ENCODE results near the gene RPL15.
A peak's percentile ranks its signal among the peaks of the same experiment; 100 is the strongest.
"Not testable (repeated sequence)": the region's sequence is repeated elsewhere in the genome, so short reads cannot be mapped to it uniquely, and the experiment has no call there.

Gene RPL15

DNA sequence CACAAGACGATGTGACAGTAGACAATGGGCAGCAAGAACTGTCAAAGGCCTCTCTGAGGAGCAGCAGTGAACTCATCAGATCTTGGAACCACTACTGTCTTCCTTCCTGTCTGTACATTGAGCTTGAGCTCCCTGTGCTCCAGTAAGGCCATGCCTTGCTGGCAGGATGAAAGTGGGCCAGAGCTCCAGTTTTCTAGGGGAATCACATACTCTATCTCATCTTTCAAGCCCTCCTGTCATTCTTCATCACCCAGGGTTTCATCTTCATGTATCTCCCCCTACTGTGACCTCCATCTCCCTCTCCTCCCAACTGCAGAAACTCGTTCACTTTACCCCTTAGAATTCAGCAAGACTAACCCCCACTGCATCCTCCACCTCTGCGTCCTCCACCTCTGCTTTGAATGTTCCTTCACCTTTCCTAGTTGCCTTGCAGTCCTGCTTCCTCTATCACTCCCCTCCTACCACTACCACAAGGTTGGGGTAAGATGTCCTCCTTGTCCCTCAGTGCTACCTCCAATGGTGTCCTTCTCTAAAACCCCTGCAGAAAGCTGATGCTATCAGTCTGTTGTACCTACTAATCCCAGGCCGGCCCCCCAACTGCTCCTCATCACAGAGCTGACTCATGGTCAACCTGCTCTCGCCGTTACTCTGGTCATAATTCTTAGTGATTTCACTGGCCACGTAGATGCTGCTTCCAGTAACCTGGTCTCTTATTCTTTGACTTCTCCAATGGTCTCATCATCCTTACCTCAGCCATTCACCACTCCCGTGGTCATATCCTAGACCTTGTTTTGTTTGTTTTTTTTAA lies 22.5 kb upstream of the RPL15 start:
- ATAC-seq = no peak

DNA sequence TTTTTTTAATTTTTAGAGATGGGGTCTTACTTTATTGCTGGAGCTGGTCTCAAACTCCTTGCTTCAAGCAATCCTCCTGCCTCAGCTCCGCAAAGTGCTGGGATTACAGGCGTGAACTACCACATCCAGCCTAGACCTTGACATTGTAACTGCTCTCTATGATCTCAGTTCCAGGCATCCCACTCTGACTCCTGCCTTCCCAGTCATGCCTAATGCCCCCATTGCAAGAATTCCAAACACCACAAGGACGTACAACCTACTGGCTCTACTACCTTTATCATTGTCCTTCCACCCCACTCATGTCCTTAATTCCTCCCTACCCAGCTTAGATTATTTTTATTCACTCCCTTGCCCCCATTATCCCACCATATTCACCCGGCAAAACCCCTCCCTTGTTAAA lies 21.8 kb upstream of the RPL15 start:
- no peak for ATAC-seq

DNA sequence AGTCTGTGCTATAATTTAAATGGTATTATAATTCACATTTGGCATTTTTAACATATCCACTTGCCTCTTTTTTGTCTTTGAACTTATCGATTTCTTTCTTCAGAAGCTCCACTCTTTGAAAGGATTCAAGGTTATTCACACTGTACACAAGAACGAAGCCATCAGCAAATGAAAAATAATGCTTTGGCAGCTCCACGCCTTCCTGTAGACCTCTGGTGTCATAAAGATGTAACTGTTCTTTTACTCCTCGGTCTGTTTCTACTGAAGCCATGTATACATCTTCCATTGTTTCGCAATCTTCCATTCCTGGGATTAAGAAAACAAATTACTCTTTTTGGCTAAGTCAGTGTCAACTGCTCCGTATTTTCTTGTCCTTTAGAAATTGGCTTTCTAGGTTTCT lies 16.2 kb upstream of the RPL15 start:
- ATAC-seq = no peak

DNA sequence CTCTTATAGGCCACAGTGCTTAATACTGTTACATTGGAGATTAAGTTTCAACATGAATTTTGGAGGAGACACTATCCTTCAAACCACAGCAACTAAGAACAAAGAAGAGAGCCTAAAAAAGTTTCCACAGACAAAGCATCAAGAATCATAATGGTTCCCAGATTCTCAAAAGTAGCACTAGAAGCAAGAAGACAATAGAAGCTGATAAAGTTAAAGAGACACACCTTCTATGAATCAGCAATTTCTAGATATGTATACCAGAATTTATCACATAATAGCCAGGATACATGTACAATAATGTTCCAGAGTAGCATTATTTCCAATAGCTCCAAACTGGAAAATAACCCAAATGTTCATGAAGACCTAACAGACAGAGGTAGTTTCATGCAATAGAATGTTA lies 12.4 kb upstream of the RPL15 start:
- no peak for ATAC-seq

DNA sequence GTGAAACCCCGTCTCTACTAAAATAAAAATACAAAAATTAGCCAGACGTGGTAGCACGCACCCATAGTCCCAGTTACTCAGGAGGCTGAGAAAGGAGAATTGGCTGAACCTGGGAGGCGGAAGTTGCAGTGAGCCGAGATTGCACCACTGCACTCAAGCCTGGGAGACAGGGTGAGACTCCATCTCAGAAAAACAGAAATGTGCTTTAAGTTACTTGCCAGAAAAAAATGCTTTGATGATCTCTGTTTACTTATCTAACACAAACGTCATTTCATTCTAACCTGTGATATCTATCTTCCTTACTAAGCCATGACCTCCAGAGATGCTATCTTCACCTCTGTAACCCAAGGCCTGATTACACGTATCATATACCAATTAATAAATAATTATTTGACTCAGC lies 7.6 kb upstream of the RPL15 start:
- no peak for ATAC-seq

DNA sequence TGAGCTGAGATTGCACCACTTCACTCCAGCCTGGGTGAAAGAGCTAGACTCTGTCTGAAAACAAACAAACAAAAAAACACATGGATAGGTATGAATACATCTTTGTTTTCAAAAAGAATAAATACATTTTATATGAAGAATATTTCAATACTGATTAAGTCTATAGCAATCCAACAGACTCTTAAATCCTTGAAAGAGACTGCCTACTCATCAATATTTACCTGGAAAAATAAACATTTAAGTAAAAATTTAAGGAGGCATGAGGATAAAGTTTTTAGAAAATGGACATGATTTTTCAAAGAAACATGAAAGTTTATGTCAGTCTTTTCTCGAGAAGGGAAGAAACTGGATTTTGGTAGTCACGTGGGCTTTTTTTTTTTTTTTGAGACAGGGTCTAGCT lies 5.5 kb upstream of the RPL15 start:
- no peak for ATAC-seq

DNA sequence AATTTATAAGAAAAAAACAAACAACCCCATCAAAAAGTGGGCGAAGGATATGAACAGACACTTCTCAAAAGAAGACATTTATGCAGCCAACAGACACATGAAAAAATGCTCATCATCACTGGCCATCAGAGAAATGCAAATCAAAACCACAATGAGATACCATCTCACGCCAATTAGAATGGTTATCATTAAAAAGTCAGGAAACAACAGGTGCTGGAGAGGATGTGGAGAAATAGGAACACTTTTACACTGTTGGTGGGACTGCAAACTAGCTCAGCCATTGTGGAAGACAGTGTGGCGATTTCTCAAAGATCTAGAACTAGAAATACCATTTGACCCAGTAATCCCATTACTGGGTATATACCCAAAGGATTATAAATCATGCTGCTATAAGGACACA lies 4.6 kb upstream of the RPL15 start:
- ATAC-seq = not testable (repeated sequence)

DNA sequence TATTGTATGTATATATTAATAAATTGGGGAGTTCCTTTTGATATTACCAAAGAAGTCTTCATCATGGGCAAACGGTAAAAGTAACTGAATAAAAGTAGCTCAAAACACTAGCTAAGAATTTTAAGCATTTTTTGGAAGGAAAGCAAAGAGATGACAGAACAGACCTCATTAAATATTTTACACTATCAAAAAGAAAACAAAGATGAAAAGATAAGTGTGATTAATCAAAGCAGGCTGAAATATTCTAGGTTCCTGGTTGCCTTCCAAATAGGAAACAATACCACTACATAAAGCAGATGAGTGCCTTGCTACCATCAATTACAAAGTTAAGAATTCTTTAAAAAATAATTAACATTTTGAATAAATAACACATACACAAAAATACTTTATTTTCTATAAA lies 3.8 kb upstream of the RPL15 start:
- ATAC-seq = no peak

DNA sequence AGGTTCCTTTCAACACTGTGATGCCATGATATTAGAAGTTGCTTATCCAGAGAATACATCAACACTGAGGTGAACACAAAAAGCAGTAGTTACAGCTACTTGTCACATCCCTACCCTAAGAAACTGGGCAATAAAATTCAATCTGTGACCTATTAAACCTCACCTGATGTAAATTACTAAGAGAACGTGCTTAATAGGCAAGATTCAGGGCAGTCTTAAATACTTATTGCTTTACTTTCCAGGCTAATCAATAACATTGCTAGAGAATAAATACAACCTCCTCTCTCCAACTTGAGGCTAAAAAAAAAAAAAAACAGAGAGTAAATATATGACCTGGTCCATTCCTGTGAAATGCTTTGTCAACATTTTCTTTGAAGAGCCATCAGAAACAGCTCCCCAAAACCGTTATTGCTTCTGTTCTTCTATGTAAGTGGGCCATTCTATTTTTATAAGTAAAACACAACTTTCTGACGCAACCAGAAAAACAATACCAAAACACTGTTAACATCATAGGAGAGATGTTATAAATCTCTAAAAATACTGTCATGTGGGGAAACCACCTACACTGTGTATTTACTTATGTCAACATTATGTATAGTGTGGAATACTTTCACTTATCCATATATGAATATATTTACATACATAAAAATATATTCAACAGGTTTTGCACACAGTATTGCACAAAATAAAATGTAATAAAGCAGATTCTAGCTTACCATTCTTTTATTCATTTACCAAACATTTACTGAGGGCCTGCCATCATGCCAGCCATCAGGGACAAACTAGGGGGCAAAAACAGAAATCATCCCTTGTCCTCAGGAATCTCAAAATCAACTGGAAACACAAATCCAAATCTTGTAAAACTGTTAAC lies 2.8 kb upstream of the RPL15 start:
- no peak for ATAC-seq

DNA sequence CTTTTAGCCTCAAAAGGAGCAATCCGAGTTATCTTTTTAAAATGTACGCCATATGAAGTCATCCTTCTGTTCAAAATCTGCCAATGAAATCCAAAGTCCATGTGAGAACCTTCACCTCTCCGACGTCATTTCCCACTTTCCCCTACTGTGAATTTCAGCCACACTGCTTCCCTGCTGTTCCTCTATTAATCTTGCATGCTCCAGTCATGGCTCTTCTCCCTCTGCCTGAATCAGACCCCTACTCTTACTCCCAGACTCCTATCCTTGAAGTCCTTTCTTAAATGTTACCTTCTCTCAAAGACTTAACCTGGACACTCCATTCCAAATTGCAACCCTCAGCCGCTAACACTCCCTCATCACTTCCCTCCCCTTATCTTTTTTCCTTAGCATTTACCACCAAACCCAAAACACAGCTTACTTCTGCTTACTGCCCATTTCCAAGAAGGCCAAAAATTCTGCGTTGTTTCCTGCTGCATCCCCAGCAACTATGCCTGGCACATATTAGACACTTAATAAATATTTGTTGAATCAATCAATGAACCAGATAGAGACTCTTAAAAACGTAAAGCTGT lies 1.3 kb upstream of the RPL15 start:
- no peak for ATAC-seq

DNA sequence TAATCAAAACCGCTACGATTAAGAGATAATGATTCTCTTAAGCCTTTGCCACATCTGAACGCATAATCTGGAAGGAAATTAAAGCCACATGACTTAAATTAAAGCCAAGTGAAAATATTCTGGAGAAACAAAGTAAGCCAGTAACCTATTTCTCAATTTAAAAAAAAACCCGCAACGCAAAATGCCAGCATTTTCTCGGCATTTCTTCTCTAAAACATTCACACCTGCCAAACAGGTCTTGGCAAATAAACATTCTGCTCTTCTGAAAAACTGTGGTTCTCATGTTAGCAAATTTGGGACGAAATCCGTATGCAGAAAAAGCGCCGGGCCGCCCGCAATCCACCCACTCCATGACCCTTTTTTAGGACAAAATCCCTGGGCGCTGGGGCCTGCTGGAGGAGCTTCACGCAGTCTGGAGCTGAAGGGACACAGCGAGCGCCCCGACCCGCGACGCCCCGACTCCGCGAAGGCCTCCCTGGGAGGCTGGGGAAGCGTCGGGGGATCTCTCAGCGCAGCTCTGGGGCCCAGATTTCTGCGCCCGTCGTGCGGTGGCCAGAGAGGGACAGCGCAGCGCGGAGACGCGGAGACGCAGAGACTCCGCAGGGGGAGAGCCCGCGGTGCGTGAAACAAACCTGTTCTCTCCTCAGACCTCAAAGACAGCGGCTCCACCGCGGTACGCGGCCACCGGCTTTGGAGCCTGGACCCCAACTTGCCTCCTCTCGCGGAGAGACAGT lies 613 bp upstream of the RPL15 start:
- peak; percentile 32 to 39 for ATAC-seq

DNA sequence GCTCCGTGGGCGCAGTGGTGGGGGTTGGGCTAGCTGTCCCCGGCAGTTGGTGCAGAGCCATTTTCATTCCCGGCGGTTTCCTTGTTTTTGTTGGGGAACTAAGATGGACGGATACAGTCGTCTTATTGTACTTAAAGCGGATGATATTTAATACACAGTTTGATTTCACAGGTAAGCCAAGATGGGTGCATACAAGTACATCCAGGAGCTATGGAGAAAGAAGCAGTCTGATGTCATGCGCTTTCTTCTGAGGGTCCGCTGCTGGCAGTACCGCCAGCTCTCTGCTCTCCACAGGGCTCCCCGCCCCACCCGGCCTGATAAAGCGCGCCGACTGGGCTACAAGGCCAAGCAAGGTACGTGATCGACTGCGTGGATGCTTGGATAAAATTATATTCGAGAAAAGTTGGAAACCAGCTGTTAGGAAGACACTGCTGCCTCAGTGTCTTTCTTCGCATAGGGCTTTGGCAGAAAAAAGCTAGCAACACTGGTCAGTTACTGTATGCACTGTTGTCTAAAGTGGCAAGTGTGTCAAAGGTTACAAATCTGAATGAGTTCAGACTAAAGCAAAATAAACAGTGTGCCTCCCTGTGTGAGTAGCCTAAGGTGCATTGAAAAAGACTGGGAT lies 859 bp downstream of the RPL15 start:
- ATAC-seq = not testable (repeated sequence)

DNA sequence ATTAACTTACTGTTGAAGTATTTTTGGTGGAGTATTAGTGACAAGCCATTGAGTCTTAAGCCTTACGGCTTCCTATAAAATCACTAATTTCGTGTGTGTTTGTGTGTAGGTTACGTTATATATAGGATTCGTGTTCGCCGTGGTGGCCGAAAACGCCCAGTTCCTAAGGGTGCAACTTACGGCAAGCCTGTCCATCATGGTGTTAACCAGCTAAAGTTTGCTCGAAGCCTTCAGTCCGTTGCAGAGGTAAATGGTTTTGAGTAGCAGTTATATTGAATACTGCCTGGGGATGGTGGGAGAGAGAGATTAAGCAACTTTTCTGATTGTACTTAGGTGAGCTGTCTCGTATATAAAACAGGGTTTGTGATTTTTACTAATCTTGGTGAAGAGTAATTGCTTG lies 1.4 kb downstream of the RPL15 start:
- ATAC-seq = not testable (repeated sequence)

DNA sequence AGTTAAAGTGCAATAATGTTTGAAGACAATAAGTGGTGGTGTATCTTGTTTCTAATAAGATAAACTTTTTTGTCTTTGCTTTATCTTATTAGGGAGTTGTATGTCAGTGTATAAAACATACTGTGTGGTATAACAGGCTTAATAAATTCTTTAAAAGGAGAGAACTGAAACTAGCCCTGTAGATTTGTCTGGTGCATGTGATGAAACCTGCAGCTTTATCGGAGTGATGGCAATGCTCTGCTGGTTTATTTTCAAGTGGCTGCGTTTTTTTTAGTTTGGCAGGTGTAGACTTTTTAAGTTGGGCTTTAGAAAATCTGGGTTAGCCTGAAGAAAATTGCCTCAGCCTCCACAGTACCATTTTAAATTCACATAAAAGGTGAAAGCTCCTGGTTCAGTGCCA lies 2.7 kb downstream of the RPL15 start:
- ATAC-seq = no peak

DNA sequence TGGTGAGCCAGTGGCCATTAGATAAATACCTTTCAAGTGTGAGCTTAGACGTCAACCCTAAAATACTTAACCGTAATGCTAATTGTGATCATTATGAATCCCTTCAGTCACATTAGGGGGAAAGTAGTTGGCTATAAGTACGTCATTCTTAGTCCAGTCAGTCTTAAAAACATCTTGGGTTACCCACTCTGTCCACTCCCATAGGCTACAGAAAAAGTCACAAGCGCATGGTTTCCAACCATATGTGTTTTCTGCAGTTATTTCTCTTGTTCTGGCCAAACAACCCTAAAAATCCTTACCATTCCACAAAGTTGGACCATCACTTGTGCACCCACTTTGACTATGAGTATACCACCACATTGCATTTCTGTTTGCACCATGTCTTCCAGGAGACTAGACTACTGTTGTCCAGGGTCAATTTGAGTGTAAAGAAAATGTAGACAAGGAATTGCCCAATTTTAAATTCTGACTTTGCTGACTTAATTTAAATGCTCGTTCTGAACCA lies 3.3 kb downstream of the RPL15 start:
- ATAC-seq = no peak

DNA sequence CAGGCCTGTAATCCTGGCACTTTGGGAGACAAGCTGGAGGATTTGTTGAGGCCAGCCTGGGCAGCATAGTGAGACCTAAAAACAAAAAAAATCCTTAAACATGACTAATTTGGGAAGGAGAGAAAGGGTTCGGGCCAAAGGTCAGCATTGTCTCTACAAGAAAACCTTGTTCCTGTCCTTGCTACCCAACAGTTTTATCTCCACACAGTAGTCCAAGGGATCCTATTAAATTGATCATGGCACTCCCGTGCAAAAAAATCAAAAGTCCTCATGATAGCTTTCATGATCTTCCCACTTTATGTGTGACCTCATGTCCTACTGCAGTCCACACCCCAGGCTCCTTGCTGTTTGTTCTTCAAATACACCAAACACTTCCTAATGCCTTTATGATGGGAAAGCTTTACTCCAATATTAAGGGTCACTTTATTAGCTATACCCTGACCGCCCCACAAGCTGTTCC lies 4.2 kb downstream of the RPL15 start:
- no peak for ATAC-seq

DNA sequence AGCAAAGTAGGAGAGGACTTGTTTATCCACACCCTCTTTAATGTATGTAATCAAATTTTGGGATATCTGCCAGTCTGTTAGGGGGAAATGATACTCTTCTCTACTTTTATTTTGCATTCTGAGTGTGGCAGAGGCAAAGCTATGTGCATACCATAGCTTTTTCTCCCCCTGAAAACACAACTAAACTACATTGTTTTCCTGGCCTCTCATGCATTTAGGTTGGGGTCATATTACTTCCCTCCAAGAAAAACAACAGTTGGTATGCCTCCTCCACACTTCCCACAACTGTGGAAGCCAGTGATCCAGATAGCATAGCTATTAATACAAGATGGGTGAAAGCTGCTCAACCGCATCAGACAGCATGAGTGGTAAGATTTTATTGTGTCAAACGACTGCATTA lies 6.9 kb downstream of the RPL15 start:
- ATAC-seq = no peak

DNA sequence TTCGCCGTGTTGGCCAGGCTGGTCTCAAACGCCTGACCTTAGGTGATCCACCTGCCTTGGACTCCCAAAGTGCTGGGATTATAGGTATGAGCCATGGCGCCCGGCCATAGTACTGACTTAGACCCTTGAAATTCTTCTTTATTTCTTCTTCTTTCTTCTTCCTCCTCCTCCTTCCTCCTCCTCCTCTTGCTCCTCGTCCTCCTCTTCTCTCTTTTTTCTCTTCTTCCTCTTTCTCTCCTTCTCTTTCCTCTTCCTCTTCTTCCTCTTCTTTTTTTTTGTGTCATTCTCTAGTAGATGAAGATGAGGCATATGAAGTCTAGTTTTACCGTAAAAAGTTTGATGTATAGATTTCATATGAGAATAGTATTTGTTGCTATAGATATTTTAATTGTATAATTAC lies 9.3 kb downstream of the RPL15 start:
- ATAC-seq = no peak

DNA sequence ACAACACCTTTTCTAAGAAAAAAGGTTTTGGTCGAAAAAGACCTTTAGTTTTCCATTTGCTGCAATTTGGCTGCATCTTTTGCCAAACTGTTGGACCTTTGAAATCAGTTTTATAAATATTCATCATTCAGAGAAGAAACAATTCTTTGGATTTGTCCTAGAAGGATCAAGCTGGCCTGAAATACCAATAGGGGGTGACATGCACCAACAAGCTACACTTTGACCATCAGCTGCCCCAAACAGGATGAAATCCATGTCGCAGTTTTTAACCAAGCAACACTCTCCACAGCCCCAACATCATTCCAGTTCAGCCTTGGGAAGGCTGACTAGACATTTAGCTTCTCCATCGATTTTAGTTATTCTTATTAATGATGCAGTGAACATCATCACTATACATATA lies 9.8 kb downstream of the RPL15 start:
- no peak for ATAC-seq

DNA sequence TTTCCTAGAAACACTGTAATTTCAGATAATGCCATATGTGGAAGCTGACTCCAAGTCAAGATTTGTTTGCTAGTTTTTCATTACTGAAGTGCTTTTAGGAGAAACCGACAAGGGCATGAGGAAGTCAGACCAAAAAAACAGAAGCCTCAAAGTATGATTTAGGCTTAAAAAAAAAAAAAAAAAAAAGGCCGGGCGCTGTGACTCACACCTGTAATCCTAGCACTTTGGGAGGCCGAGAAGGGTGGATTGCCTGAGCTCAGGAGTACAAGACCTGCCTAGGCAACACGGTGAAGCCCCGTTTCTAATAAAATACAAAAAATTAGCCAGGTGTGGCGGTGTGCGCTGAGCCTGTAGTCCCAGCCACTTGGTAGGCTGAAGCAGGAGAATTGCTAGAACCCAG lies 11.6 kb downstream of the RPL15 start:
- no peak for ATAC-seq

DNA sequence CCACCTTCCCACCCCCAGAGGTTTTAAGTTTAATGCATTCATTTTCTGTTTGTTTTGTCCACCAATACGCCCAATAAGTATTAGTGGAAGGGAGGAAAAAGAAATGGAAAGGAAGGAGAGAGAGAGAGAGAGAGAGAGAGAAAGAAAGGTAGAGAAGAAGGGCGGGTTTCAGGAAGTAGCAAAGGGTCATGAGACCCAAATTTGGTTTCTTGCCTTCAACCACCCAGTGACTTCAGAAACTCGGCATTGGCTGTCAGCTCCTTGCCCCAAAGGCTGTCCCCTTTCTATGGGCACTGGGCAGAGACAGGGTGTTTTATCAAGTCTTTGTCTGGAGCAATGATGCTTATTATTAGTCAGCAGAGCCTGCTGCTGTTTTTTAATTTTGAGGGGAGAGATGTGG lies 14.7 kb downstream of the RPL15 start:
- no peak for ATAC-seq

DNA sequence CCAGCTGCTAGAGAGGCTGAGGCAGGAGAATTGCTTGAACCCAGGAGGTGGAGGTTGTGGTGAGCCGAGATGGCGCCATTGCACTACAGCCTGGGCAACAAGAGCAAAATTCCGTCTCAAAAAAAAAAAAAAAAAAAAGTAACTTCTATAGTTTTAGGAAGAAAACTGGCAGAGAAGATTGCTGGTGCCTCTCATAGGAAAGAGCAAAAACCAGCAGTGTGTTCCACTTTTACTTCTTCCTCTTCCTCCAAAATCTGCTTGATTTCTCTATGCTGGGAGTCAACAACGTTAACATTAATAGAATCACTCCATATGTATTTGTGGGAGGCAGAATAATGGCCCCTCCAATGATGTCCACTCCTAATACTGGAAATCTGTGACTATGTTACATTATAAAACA lies 15.6 kb downstream of the RPL15 start:
- no peak for ATAC-seq
